AG08396 (cell line): ENCODE measurements around the gene PLCB2.
A peak's percentile ranks its signal among the peaks of the same experiment; 100 is the strongest.

Experiments
- DNase-seq: peaks from one replicate; pipeline ENCODE4 v3.0.0; 2012; ENCODE audit warnings: low spot score, mixed read lengths

The PLCB2 gene

DNA sequence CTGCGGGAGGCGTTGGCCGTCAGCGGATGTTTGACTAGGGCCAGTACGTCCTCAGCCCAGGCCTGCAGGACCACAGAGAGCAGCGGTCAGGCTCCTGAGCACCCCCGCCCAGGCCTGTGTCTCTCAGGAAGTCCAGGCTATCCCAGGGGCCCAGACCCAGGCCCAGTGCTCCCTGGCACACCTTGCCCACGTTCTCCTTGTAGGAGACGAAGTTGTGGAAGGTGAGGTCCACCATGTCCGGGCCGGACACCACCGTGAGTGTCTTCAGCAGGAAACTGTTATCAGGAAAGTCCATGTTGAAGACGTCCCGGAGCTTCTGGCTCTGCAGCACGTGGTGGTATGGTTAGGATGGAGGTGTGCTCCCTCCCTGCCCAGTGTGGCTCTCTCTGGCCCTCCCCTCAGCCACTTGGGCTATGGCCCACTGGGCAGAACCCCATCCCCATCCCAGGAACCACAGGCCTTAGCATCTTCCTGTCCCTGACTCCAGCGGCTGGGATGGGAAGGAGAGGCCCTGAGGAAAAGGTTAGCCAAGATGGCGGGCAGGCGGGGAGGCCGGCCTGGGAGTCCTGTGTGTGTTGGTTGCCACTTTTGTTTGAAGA lies 5.3 kb downstream of the PLCB2 start:
- no peak for DNase-seq

DNA sequence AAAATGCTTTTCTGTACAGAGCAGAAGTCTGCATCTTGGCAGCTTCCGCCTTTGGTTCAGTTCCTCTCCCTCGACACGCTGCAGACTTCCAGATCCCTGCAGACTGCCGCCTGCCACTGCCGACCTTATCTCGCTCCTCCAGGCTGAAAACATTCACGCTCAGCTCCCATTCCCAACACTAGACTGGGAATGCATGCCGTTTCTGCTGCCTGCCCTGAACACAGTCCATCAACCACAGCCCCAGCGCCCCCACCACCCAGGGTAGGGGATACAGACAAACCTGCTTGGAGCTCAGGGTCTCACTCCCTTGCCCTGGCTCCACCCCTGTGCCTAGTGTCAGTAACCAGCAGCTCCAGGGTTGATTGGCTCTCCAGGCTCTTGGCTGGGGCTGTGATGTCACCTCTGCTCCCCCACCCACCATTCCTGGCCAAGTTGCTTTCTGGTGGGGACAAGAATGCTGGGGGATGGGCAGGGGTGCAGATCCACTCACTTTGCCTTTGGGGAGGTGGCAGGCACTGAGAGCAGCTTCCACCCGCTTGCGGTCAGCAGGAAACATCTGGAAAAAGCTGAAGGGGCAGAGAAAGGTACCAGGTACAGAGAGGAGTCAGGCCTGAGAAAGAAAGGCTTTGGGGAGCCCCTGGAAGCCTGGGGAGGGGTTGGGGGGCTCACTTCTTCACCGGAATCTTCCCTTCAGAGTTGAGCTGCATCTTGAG lies 6.1 kb downstream of the PLCB2 start:
- no peak for DNase-seq

GRCh38 chr15:40300771-40301170 lies 7.0 kb downstream of the PLCB2 start:
- no peak for DNase-seq

DNA sequence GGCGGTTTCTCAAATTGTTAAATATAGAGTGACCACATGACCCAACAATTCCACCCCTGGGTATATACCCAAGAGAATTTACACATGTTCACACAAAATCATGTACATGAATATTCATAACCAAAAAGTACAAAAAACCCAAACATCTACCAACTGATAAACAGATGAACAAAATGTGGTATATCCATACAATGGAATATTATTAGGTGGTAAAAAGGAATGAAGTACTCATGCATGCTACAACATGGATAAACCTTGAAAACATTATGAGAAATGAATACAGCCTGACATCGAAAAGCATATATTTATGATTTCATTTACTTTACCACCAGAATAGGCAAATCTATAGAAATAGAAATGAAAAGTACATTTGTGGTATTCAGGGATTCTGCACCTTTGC lies 7.4 kb downstream of the PLCB2 start:
- no peak for DNase-seq

- no peak for DNase-seq
Observed at GRCh38 chr15:40298216-40298935, 9.4 kb downstream of the PLCB2 start.

- no peak for DNase-seq
Observed at GRCh38 chr15:40297356-40297755, 10.4 kb downstream of the PLCB2 start.

DNA sequence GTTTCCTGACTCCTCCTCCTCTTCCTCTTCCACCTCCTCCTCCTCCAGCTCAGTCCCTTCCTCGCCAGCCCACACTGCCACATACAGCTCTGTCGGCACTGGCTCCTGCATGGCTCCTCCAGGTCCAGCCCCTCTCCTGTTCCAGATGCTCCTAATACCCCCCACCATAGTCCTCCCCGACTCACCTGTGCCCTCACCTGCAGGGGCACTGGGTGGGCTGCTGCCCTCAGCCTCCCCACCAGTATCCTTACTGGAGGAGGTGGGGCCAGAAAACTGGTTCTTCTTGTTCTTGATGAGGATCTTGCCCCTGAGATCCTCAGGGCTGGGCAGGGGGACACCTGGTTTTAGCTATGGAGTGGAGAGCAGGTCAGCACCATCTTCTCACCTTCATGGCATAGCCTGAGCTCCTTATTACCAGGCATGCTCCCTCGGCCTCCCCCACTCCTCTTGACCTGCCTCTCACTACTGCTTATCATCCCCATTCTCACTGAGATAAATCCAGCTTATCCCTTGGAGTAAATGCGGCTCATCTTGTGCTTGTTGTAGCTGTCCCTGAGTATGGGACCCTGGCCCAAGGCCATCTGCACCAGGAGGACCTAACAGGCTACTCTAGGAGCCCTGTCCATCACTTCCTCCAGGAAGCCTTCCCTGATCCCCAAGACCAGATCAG lies 11.0 kb downstream of the PLCB2 start:
- DNase-seq, result no peak

DNA sequence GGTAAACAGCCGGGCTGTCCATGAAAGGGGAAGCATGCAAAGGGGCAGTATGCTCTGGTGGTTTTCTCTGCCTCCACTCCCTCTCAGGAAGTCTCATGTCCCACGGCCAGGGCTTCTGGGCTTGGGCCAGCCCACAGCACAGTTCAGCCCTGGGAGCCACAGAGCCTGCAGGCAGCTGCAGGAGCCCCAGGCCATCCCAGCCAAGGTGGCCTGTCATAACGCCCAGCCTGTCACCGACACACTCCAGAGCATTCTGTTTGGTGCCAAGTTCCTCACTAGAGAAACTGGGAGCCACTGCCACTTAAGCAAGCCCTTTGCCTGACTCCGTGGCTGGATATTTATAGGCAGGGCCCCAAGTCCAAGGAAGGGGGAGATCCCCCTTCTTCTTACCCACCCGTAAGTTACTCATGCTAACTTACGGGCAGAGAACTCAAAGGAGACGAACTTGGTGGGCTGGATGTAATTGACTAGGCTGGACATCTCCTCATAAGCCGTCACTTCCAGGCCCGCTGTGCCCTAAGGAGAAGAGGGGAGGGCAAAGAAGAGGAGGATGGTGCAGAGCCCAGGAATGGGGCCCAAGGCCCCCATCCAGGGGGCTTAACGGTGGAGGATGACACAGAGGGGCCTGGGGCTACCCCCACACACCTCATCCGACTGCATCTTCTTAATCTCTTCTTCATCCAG lies 11.7 kb downstream of the PLCB2 start:
- no peak for DNase-seq

- DNase-seq, result no peak
Observed at GRCh38 chr15:40295297-40295696, 12.4 kb downstream of the PLCB2 start.

- no peak for DNase-seq
Observed at GRCh38 chr15:40293905-40294895, 13.5 kb downstream of the PLCB2 start.

DNA sequence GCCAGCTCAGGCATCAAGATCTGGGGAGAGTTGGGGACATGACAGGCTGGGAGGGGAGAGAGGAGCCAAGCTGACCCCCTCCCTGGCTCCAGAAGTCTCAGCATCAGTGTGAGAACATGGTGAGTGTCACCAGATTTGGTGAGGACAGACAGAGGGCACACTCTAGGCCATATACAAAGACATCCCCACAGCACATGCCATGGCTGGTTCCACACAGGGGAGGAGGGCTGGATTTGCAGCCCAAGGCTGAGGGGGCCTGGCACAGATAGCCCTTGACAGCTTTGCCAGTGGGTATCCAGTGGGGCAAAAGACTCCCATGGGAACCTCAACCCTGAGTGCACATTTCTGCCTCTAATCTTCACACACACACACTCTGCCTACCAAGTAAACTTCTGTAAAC lies 14.7 kb downstream of the PLCB2 start:
- DNase-seq, result no peak

DNA sequence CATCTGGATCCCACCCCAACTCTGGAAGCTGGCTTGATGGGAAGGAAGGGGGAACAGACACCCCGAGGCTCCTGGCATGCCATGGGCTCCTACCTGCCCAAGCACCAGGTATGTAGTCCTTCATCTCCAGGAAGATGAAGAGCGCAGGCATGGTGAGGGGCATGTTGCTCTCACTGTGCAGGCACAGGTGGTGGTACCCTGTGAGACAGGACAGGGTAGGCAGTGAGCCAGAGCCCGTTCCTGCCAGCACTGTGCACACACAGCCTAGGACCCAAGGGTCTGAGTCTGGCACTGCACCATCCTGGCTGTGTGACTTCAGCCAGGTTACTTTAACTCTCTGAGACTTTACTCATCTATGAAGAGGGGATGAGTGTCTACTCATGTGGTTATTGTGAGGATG lies 15.5 kb downstream of the PLCB2 start:
- no peak for DNase-seq

DNA sequence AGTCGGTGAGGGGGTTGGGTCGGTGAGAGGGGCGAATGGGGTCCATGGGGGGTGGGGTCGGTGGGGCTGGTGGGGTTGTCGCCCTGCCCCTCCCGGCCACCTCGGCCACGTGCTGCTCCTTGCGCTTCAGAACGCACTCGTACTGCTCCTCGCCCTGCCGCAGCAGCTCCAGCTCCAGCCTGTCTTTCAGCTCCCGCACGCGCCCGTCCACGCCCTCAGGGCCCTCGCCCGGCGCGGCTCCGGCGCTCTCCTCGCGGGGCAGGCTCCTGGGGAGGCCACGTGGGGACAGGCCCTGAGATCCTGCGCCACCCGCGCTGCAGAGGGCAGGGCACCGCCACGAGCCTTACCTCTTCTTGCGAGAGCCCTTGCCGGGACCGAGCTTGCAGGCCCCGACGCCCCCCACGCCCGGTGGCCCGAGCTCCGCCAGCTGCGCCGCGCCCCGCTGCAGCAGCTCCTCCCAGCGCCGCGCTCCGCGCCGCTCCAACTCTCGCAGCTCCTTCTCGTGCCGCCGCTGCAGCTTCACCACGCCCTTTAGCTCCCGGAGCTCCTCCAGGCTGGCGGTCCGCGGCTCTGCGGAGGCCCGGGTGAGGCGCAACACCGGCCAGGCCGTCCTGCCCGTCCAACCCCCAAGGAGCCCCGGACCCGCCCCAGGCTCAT lies 16.7 kb downstream of the PLCB2 start:
- DNase-seq, result peak; percentile 86

- no peak for DNase-seq
Observed at GRCh38 chr15:40290545-40290917, 17.2 kb downstream of the PLCB2 start.

- DNase-seq, result no peak
Observed at GRCh38 chr15:40289140-40289775, 18.5 kb downstream of the PLCB2 start.

GRCh38 chr15:40287968-40288367 lies 19.8 kb downstream of the PLCB2 start:
- DNase-seq, result no peak

DNA sequence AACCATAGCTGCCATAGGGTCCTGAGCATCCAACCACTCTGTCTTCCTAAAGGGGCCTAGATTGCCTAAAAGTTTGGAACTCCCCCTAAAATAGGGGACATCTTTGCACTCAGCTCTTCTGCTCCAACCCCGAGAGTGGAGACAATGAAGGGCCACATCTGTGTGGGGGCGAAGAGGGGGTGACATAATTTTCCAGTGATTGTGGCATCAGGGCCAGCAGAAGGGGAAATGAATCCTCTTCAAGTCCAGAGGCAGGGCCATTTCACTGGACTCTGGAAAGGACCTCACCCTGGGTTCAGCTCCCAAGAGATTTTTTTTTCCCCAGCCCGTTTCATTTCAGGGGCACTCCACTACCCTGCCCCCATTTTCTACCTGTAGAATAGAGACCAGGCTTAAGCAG lies 20.2 kb downstream of the PLCB2 start:
- DNase-seq, result no peak

DNA sequence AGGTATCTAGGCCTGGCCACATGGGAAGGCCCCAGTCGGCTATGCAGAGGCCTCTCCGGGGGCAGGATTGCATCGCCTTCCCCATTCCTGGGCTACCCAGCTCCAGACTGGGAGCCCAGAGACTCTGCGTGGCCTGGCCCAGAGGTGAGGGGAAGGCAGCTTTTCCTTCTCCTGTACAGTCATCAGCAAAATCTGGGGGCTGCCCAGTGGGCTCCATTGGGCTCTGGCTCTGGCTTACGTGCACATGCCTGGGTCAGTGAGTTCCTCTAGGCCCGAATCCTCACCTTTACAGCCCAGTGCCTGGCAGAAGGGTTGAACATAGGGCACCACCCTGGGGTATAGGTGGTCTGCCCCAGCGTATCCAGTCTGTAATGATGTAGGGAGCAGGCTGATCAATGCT lies 20.9 kb downstream of the PLCB2 start:
- no peak for DNase-seq

DNA sequence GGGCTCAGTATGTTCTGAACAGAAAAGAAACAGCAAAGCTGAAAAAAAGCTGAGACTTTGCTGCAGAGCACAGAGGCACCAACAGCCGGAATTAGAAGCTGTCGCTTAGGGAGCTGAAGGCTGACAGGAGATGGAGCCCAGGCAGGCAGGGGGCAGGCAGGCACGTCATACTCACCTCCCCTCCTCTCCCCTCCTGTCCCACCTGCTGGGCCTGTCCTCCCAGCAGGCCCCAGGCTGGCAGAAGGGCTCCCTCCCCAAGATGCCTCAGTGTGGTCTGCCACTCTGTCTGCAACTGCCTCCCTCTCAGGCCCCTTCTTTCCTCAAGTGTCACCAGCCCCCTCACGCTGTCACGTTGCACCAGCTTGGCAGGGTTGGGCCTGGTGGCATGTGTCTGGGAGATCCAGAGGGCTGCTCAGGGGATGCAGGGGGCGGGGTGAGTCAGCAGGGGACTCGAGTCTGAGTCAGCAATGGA lies 21.6 kb downstream of the PLCB2 start:
- no peak for DNase-seq

- peak; percentile 53 for DNase-seq
Observed at GRCh38 chr15:40285554-40286011, 22.2 kb downstream of the PLCB2 start.
